AG09309 (cell line): ENCODE results near the gene DENND2A.

Experiments used
- DNase-seq: peaks from one replicate; pipeline ENCODE4 v3.0.0-alpha.2; 2010; ENCODE audit warnings: low read depth
- H3K4me3 ChIP-seq: 2 replicates; pipeline ENCODE4 v1.5.1; 2011; ENCODE audit warnings: mild to moderate bottlenecking, low read depth, low read length, moderate library complexity; ENCODE audit not compliant: control insufficient read depth
- TF ChIP-seq, protein P1 (sequence below): IDR thresholded peaks from 2 replicates; pipeline ENCODE4 v1.5.1; 2011; ENCODE audit warnings: mild to moderate bottlenecking, low read depth, low read length, inconsistent platforms; ENCODE audit not compliant: insufficient read depth, control insufficient read depth; ENCODE audit errors: missing control alignments

Gene DENND2A

DNA sequence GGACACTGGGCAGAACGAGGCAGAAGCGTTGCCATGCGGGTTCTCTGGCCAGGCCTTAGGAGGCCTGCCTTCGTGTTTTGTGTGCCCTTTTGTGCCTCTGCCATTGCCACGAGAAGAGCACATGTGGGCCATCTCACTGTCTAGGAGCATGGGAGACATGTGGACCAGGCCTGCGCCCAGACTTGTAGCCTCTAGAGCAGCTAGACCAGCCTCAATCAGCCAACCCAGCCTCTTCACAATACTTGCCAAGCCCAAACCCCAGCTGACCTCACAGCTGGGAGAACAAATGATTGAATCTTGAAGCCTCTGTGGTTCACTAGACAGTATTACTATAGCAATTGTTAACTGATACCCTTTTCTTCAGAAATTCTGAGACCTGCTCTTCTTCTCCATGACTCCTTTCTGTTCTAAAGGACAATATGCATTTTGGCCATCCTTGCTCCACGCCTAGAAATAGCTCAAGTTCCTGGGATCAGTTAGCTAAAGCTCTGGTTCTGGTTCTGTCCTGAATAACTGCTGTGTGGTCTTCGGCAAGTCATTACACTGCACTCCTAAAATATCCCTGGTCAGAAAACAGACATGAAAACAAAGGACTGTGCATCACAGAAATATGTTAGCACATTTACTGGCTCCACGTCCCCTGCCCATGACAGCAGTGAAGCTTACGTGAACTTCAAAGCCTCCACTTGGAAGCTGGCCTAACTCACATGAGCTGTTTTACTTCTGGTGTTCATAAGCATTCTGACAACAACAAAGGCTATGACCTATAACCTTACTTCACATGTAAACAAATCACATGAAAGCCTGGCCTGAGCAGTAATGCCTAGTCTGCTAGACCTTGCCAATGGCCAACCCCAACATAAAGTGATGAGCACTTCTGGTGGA lies 89.0 kb downstream of the DENND2A start:
- no peak overlapping the region for H3K4me3 ChIP-seq
- TF ChIP-seq, protein P1, sequence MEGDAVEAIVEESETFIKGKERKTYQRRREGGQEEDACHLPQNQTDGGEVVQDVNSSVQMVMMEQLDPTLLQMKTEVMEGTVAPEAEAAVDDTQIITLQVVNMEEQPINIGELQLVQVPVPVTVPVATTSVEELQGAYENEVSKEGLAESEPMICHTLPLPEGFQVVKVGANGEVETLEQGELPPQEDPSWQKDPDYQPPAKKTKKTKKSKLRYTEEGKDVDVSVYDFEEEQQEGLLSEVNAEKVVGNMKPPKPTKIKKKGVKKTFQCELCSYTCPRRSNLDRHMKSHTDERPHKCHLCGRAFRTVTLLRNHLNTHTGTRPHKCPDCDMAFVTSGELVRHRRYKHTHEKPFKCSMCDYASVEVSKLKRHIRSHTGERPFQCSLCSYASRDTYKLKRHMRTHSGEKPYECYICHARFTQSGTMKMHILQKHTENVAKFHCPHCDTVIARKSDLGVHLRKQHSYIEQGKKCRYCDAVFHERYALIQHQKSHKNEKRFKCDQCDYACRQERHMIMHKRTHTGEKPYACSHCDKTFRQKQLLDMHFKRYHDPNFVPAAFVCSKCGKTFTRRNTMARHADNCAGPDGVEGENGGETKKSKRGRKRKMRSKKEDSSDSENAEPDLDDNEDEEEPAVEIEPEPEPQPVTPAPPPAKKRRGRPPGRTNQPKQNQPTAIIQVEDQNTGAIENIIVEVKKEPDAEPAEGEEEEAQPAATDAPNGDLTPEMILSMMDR: no peak
- no peak for DNase-seq

- no peak for DNase-seq
- H3K4me3 ChIP-seq: no peak overlapping the region
These were observed 93.7 kb downstream of the DENND2A start for GRCh38 chr7:140546947-140547346.

DNA sequence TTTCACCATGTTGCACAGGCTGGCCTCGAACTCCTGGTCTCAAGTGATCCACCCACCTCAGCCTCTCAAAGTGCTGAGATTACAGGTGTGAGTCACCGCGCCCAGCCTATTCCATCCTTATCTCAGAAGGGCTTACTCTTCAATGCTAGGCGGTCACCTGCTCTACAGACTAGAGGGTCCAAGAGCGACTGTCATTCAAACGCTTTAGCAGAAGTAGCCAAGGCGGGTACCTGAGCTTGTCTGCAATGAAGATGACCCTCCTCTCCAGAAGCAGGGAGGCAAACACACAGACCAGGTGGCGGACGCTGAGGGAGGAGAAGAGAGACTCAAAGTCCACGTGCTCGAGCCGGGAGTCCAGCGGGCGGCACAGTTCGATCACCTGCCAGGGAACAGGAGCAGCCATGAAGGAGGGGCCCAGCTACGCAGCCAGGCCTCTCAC lies 96.2 kb downstream of the DENND2A start:
- H3K4me3 ChIP-seq: no peak overlapping the region
- no peak for DNase-seq

More at GRCh38 chr7:140546947-140547346, 93.7 kb downstream of the DENND2A start:
- TF ChIP-seq, protein P1: no peak

DNA sequence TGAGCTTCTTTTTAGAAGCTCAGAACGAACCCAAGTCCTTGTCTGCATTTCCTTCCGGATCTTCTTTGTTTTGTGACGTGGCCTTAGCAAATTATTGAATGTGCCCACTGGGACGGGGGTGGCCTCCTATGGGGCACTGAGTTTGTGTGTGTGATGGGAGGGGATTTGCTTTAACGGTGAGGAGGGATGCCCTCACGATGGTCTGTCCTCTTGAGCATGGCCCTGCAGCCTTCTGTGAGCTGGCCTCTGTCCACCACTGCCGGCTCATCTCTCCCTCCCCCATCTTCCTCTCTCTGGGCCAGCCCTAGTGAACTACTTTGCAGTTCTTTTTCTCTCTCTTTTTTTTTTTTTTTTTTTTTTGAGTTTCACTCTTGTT lies 98.4 kb downstream of the DENND2A start:
- no peak for DNase-seq
- TF ChIP-seq, protein P1: no peak
- H3K4me3 ChIP-seq: peak overlapping the region; percentile 6

More for the DNA sequence above, 96.2 kb downstream of the DENND2A start:
- TF ChIP-seq, protein P1: no peak

DNA sequence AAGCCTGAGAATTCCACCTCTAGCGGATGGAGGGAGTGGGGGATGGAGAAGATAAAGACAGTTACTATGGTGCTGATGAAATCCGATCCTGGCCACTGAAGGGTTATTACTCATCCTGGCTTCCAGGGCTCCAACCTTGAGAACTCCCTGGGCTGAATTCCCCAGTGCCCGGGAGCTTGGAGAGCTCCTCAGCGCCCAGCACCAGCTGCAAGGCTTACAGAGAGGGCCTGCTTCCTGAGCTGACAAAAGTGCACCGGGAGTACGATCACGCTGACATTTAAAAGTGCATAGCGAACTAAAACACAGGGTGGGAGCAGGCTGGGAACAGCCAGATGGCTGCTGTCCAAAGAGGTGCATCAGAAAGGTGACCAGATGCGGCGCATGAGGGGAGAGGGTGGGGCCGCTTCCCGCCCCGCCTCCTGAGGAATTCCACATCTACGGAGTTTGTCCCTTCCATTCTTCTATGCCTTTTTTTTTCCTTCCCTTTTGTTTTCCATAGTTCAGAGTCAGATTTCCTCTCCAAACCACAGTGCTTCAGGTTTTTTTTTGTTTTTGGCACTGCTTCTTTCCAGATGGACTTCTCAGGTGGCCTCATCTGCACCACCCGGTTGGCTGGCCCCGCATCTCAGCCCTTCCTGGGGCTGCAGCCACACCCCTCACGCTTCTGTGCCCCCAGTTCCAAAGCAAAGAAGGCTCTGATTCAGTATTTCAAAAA lies 98.9 kb downstream of the DENND2A start:
- peak overlapping the region; percentile 16 for H3K4me3 ChIP-seq
- TF ChIP-seq, protein P1: no peak
- peak; percentile 69 for DNase-seq

GRCh38 chr7:140541176-140541512 lies 99.5 kb downstream of the DENND2A start:
- TF ChIP-seq, protein P1: no peak
- no peak for DNase-seq
- no peak overlapping the region for H3K4me3 ChIP-seq
